Measurements from ENCODE around the gene VASN.

Gene VASN

GRCh38 chr16:4404967-4405696 is 33.5 kb downstream of the VASN start:
- DNase-seq, result no peak

- DNase-seq, result no peak
These were observed 36.1 kb downstream of the VASN start for GRCh38 chr16:4407543-4408322.

- DNase-seq, result no peak
These were observed 36.7 kb downstream of the VASN start for GRCh38 chr16:4408323-4408690.

GRCh38 chr16:4409081-4409932 is 37.7 kb downstream of the VASN start:
- DNase-seq, result no peak

- no peak for DNase-seq
These were observed 38.9 kb downstream of the VASN start for GRCh38 chr16:4410335-4411075.

- DNase-seq, result no peak
These were observed 40.0 kb downstream of the VASN start for GRCh38 chr16:4411684-4412083.

GRCh38 chr16:4412159-4412558 is 40.5 kb downstream of the VASN start:
- no peak for DNase-seq

GRCh38 chr16:4412854-4413253 is 41.2 kb downstream of the VASN start:
- no peak for DNase-seq

- DNase-seq, result no peak
These were observed 42.7 kb downstream of the VASN start for GRCh38 chr16:4414187-4414917.

- peak; percentile 86 for DNase-seq
These were observed 44.0 kb downstream of the VASN start for GRCh38 chr16:4415538-4416199.

GRCh38 chr16:4416200-4417032 is 44.8 kb downstream of the VASN start, which contains the start of gene CORO7:
TSS of gene CORO7 (minus strand) at chr16:4416596. CDS start at chr16:4416518, 78 bp downstream.
- DNase-seq, result peak; percentile 98

- no peak for DNase-seq
These were observed 47.8 kb downstream of the VASN start for GRCh38 chr16:4419402-4419959.

- DNase-seq, result peak; percentile 39
These were observed 49.0 kb downstream of the VASN start for GRCh38 chr16:4420505-4421105.

GRCh38 chr16:4425378-4426020 is 53.9 kb downstream of the VASN start, which contains the start of gene DNAJA3:
TSS of gene DNAJA3 (plus strand) at chr16:4425868. CDS start at chr16:4425882, 14 bp downstream.
- DNase-seq, result peak; percentile 97

- DNase-seq, result peak; percentile 52
These were observed 54.5 kb downstream of the VASN start for GRCh38 chr16:4426021-4426684.

GRCh38 chr16:4426722-4427372 is 55.2 kb downstream of the VASN start:
- no peak for DNase-seq

GRCh38 chr16:4428500-4428899 is 56.9 kb downstream of the VASN start:
- no peak for DNase-seq

- DNase-seq, result no peak
These were observed 59.4 kb downstream of the VASN start for GRCh38 chr16:4431023-4431422.

Measured in hematopoietic multipotent progenitor cell treated with erythropoietin and hydrocortisone succinate and interleukin-3 and kit ligand, for 4 days (in vitro differentiated cells).